ENCODE results near the gene ZNF672. TPM values are rescaled to one million over a fixed set of nuclear protein-coding genes. Genes with fewer than 3 reads are reported as not detected.
A peak's percentile ranks its signal among the peaks of the same experiment; 100 is the strongest.

The ZNF672 gene
- total and polyA plus RNA-seq, 2 of the 13 experiments (the other 11 are each of a cell fraction or from before 2014, with no cell fraction given): 17.2 to 22.9 TPM

- TF ChIP-seq RERE (CRISPR knock-in tag; IDR thresholded peaks at IDR 0.05; ENCODE audit: low read depth): no peak
- no peak for TF ChIP-seq ZSCAN20 (CRISPR knock-in tag; IDR thresholded peaks at IDR 0.05; ENCODE audit: borderline replicate concordance)
- no peak for TF ChIP-seq ZNF431 (CRISPR knock-in tag; IDR thresholded peaks at IDR 0.05; ENCODE audit: borderline replicate concordance, low read depth)
- no peak for TF ChIP-seq CERS6 (CRISPR knock-in tag; IDR thresholded peaks at IDR 0.05)
- TF ChIP-seq CREB3 (CRISPR knock-in tag; IDR thresholded peaks at IDR 0.05): no peak
- TF ChIP-seq TP53 (CRISPR knock-in tag; conservative IDR thresholded peaks at IDR 0.05): no peak
- TF ChIP-seq IKZF5 (CRISPR knock-in tag; IDR thresholded peaks at IDR 0.05): no peak
- no peak for TF ChIP-seq ZNF496 (CRISPR knock-in tag; IDR thresholded peaks at IDR 0.05; ENCODE audit: insufficient replicate concordance)
- TF ChIP-seq ZNF530 (CRISPR knock-in tag; IDR thresholded peaks at IDR 0.05; ENCODE audit: low read depth): no peak
- TF ChIP-seq DMAP1 (CRISPR knock-in tag; IDR thresholded peaks at IDR 0.05): no peak
- no peak for TF ChIP-seq ZNF343 (CRISPR knock-in tag; IDR thresholded peaks at IDR 0.05)
- no peak for TF ChIP-seq U2AF2 (IDR thresholded peaks at IDR 0.05; ENCODE audit: low read depth, low read length)
- no peak for TF ChIP-seq NCOR1 (IDR thresholded peaks at IDR 0.05; ENCODE audit: borderline replicate concordance, low read length)
- TF ChIP-seq ZNF547 (CRISPR knock-in tag; IDR thresholded peaks at IDR 0.05): no peak
- 0 out of 2 replicates have a peak, but pooled peaks have one; percentile 16 for TF ChIP-seq SIN3A (IDR thresholded peaks at IDR 0.05; ENCODE audit: borderline replicate concordance, low read depth, low read length)
- TF ChIP-seq ZNF317 (CRISPR knock-in tag; IDR thresholded peaks at IDR 0.05): no peak
- no peak for TF ChIP-seq BCL3 (CRISPR knock-in tag; IDR thresholded peaks at IDR 0.05)
- no peak for TF ChIP-seq ZBTB1 (CRISPR knock-in tag; IDR thresholded peaks at IDR 0.05; ENCODE audit: borderline replicate concordance)
- peak; percentile 95 for TF ChIP-seq ARID3A (IDR thresholded peaks at IDR 0.05; ENCODE audit: low read depth, low read length)
Observed at GRCh38 chr1:248828845-248829244, 9.2 kb upstream of the ZNF672 start (continued).

Measured in HepG2 (cell line).